Subcutaneous adipose tissue (tissue), 4 donors: Measurements from ENCODE around the gene BANF2. TPM values are rescaled to one million over a fixed set of nuclear protein-coding genes. Genes with fewer than 3 reads are reported as not detected.

Source experiments
- total RNA-seq, 4 donors: library from RNA; depleted of rRNA; stranded (reverse); fragments of >200 nt; gene quantifications; one replicate each; pipeline ENCODE4 v1.1.0, GENCODE V29; 2016
- TF ChIP-seq, protein P1 (sequence below): fragments of 450-650 bp; IDR thresholded peaks from one replicate; pipeline ENCODE4 v1.5.1; 2016; ENCODE audit warnings: low read depth, mild to moderate bottlenecking, control low read depth, antibody characterized with exemption, moderate library complexity

BANF2 gene
- total RNA-seq, 4 donors from 2014 or later: not detected

DNA sequence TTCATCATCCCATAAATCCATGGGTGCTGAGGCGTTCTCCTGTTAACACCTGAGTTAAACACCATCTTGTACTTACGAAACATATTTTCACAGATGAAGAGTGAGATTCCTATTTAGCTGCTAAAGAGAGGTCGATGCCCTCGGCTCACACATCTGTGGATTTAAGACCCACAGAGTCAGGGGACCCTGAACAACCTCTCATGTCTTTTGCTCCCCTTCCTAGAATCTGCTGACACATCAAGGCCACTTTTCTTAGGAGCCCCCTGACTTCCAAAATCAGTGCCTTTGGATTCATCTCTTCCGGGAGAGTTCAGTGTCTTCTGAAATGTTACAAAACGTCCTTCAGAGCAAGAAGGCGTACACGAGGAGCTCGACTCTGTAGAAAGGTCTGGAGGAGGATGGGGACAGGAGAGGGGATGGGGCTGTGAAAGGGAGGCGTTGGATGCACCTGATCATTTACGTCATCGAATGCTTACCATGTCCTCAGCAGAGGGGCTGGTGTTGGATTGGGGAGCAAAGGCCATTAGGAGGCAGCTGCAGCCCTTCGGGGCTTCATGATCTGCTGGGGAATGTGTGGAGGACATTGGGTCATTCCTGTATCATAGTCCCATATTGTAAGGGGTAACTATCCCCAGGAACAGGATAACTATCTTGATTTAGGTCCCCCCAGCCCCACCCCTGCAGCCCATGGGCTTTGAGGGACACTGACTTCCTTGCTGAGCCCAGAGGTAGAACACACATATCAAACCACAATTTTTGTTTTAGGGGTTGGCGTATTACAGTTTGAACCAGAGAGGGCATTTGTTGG is 22.9 kb downstream of the BANF2 start:
- TF ChIP-seq, protein P1, sequence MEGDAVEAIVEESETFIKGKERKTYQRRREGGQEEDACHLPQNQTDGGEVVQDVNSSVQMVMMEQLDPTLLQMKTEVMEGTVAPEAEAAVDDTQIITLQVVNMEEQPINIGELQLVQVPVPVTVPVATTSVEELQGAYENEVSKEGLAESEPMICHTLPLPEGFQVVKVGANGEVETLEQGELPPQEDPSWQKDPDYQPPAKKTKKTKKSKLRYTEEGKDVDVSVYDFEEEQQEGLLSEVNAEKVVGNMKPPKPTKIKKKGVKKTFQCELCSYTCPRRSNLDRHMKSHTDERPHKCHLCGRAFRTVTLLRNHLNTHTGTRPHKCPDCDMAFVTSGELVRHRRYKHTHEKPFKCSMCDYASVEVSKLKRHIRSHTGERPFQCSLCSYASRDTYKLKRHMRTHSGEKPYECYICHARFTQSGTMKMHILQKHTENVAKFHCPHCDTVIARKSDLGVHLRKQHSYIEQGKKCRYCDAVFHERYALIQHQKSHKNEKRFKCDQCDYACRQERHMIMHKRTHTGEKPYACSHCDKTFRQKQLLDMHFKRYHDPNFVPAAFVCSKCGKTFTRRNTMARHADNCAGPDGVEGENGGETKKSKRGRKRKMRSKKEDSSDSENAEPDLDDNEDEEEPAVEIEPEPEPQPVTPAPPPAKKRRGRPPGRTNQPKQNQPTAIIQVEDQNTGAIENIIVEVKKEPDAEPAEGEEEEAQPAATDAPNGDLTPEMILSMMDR: no peak

DNA sequence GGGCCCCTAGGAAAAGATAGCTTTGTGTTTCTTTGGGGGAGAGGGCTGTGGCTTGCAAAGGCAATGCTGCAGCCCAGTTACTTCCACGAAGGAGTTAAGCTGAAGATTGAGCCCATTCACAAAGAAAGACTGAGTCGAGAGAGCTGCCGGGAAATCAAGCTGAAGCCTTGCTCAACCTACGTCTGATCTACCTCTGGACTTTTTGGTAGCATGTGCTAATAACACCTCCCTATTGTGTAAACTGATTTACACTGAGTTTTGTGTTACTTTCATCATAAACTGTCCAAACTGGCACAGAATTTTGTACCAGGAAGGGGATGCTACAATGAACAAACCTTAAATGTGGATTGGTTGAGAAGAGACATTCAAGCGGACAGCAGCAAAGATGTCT is 23.5 kb downstream of the BANF2 start:
- TF ChIP-seq, protein P1: no peak

DNA sequence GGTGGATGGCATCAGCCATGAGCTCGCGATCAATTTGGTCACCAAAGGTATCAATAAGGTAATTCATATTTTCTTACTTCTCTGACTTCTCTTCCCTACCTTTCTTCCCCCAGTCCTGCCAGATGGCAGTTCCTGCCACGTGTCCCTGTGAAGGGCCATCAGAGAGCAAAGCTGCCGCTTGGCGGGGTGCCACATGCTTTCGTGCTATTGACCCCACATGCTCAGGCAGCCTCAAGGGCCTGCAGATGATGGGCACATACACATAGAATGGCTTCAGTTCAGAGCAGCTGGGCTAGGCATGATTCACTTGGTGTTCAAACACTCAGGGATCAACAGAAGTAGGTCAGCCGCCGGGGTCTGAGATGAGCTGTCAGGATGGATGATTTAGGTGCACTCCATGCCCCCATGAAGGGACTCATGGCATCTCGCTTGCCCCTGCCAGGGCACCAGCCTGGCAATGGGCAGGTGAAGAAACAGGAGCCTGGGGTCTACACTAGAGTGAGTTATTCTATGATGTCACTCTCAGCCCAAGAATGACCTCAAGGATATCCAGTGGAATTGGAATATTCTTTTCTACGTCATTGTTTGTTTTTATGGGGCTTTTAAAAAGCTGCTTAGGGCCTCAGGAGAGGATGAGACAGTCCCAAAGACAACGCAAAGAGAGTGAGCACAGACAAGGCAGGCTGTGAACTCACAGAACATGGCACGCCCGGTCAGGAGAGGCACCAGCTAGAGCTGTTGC is 25.5 kb downstream of the BANF2 start:
- TF ChIP-seq, protein P1: no peak

DNA sequence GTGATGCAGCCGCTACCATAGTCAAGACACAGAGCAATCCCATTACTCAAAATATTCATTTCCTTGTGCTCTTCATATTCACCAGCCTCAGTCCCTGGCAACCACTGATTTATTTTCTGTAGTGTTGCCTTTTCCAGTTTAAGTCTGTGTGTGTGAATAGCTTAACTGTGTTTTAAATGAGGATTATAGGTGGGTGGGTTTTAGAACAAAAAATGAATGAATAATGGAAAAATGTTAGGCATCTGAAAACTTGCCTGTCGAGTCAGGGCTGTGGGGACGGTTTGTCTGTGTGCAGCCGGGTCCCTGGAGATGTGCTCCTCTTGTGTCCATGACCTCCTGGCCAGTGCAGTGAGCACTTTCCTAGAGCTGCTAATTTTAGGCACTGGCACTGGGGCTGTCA is 27.1 kb downstream of the BANF2 start:
- TF ChIP-seq, protein P1: no peak

DNA sequence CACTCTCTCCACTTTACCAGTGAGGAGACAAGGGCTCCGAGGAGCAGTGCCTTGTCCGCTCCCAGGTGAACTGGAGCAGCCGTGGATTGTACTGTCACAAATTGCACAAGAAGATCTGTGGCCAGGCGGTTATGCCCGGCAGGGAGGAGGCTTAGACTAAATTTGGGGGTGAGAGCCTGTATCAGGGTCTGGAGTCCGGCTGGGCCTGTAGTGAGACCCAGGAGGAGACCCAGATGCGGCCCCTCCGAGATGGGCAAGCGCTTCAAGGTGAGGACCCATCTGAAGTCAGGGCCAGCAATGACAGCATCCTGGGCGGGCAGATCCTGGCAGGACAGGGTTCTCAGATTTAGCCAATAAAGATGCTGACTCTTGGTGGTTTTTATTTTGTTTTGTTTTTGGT is 27.6 kb downstream of the BANF2 start:
- TF ChIP-seq, protein P1: no peak

DNA sequence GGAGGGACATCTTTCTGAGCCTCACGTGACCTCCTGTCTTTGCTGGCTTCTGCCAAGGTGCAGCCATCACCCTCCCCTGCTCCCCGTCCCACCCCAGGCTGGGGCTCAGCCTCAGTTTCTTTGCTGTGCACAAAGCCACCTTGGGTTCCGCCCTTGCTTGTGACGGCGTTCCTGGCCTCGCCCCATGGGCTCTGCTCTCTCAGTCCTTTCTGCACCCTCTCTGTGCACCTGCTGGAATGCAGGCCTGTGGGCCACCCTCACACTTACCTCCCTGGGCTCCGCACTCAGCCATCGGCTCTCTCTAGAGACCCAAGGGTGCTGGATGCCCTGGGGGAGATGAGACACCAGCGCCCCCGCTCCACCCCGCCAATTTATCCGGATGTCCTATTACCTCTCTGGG is 28.3 kb downstream of the BANF2 start:
- TF ChIP-seq, protein P1: no peak

DNA sequence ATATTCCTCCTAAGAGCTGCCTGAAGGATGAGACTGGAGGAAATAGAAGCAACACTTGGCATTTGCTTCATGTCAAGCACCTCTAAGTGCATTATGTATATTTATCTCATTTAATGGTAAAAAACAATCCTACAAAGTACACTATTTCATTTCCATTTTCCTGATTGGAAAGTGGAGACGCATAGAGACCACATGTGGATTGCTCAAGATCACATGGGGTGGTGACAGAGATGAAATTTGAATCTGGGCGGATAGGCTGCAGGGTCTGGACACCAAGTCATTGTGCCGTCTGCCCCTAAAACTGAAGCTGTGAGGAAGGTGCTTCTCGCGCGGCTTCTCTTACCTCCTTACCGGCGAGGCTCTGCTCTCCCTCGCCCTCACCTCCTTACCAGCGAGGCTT is 30.3 kb downstream of the BANF2 start:
- TF ChIP-seq, protein P1: no peak
